HG03439 (cell line): Measurements from ENCODE around the gene CTDSPL.

ENCODE experiments used
- ATAC-seq: cut with Tn5 transposase; IDR thresholded peaks from one replicate; pipeline ENCODE4 v1.9.1; 2021; ENCODE audit warnings: mild to moderate bottlenecking, moderate library complexity; ENCODE audit not compliant: unreplicated experiment

The CTDSPL gene

DNA sequence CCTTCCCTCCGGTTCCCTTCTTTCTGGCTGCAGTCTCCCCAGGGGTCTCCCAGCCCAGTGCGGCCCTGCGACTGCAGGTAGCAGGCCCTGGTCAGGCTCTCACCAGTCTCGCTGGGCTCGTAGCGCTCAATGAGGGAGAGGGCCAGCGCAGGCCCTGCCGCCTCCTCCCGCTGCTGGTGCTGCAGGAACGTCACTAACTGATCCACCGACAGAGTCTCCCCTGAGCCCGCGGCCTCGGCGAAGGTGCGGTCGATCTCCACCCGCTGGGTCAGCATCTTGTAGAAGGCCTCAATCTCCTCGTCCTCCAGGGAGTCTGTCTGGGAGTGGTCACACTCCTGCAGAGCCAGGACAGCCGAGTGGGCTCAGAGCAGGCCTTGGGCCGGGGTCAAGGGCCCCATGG is 149.4 kb downstream of the CTDSPL start:
- ATAC-seq = no peak

DNA sequence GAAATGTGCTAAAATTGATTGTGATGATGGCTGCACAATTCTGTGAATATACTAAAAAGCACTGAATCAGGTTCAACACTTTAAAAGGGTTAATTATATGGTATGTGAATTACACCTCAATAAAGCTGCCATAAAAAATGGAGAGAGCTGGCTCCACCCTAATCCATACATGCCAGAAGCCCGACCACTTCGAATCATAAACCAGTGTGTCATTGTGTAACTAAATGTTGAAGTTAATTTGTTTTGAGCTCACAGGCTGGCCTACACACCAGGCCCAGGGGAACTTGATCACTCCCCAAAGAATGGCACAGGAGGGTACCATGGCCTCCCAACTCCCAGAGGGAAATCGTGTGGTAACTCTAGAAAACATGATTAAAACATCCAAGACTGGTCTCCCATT is 153.8 kb downstream of the CTDSPL start:
- no peak for ATAC-seq

GRCh38 chr3:38015984-38016383 is 154.3 kb downstream of the CTDSPL start:
- no peak for ATAC-seq

GRCh38 chr3:38016410-38016809 is 154.7 kb downstream of the CTDSPL start:
- ATAC-seq = no peak

GRCh38 chr3:38016847-38017444 is 155.3 kb downstream of the CTDSPL start:
- ATAC-seq = no peak

GRCh38 chr3:38017445-38018295 is 156.0 kb downstream of the CTDSPL start:
- no peak for ATAC-seq

DNA sequence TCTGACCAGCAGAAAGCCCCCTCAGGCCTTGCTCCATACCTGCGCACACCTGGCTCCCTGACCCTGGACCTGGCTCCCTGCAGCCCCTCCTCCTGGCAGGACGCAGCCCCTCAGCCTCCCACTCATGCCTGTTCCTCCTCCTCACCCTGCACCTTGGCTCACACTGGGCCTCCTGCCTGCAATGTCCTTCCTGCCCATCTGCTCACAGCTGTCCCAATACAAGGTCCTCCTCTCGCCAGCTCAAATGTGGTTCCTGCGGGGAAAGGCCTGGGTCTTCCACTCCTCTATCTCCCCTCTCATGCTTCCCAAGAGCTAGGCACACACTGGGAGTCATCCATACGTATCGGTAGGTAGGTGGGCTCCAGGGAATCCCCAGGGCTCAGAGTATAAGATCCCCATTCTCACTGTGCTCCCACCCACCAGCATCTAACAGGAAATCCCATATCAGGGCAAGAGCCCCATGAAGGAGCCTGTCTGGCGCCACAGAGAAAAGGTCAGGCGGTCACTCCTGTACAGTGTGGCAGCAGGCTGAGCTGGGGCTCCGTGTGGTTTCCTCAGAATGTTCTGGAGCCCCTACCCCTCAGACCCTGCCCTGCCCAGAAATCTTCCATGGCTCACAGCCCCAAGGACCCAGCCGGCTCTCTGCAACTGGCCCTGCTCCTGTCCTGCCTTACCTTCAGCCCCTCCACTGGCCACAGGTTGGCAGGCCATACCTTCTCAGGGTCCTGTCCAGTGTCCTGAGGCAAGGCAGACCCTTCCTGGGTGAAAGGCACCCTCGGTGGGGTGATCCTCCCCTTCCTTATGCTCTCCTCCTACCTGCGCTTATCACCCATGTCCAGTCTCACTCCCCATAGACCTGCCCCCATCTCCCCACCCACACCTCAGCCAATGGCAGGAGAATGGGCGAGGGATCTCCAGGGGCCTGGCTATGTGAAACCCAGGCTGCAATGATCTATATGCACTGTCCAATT is 156.9 kb downstream of the CTDSPL start:
- ATAC-seq = no peak

DNA sequence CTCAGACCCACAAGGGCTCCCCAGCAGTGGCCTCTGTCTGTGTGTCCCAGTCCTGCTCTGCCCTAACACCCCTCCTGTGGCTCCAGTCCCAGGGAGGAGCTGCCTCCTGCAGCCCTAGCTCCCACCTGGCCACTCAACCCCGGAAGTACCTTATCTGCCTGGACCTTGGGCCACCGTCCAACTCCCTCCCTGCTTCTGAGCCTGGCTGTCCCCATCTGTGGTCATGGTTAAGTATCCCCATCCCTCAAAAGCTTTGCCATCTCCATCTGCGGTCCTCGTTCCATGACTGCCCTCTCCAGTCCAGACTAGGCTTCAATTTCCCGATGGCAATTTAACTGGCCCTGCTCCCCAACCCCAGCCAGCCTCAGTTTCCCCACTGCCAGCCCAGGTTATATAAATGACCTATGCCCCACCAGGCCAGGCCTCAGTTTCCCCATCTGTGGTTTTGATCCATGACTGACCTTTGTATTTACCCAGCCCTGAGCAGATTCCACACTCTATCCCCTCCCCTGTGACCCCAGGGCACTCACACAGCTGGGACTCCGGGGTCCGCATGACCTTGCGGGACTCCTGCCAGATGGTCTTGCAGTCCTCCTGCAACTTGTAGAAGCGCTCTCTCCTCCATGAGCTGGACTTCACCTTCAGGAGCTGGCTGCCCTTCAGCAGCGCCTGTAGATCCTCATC is 158.1 kb downstream of the CTDSPL start:
- ATAC-seq = no peak

- ATAC-seq = no peak
Observed at GRCh38 chr3:38020342-38020726, 158.7 kb downstream of the CTDSPL start.

- no peak for ATAC-seq
Observed at GRCh38 chr3:38021196-38021595, 159.5 kb downstream of the CTDSPL start.

DNA sequence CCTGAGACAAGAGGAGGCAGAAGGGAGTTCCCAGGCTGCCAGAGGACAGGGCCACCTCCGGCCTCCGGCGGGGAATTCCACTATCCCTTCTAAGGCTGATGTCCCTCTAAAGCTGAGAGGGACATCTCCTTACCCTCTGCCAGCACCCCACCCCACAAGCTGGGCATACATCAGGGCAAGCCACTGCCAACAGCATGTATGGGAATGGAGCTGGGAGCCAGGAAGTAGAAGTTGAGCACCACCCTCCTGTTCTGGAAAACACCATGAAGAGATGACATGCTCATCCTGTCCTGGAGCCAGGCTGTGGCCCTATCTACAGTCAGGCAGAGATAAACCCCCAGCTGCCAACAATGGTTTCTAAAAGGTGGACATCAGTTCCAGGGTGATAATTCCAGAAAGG is 160.6 kb downstream of the CTDSPL start:
- no peak for ATAC-seq

- ATAC-seq = no peak
Observed at GRCh38 chr3:38022896-38023709, 161.4 kb downstream of the CTDSPL start.

DNA sequence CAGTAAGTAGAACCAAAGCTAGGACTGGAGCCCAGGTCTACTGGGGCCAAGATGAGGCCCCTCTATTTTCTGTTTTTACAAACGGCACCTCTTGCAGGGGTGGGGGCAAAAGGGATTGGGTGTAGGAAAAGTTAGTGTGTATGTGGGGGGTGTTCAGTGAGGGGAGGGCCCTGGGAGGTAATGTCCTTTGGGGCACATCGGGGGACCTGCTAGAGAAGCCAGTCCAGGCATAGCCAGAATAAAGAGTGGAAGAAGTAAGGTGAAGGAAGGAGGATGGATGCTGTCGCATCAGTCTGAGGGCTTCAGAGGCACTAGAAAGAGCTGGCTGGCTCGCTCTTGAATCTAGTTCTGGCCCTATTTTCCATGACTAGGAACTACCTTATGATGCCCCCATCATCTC is 165.2 kb downstream of the CTDSPL start:
- ATAC-seq = no peak

DNA sequence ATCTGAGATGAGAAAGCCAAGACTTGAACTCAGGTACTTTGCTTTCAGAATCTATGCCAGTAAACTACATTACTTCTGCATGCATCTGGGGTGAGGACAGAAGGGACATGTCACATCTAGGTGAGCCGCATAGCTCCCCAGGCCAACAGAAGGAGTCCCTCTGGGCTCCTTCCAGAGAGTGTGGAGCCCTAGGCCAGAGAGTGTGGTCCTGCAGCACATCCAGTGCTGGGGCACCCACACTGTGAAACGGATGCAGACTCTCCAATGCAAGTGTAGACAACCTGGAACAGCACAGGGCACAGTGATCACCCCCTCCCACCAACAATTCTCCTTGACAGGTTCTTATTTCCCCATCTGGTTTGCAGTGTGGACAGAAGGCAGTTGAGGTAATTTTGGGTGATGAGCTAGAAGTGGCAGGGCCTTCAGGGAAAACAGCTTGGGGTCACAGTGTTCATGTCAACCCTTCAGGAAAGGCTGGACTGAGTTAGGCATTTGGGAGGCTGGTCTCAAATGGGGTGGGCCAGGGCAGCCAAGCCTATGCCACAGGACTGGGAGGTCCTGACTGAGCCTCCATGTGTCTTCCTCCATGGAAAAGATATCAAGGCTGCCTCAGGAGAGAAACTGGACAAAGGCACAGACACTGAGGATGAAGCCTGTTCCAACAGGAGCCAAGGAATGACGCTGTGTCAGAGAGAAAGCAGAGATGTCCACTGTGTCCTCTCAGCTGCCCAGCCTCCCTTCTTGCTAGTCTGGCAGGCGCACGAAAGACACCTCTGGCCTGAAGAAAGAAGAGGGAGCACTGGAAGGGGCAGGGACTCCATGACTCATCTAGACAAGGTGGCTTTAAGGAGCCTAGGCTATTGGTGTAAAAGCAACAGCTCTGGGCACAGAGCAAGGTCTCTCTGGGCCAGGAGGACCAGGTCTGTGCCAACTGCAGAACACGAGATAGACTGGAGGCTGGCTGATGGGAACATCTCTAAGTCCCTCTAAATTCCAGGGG is 166.1 kb downstream of the CTDSPL start:
- no peak for ATAC-seq

GRCh38 chr3:38028621-38029361 is 167.1 kb downstream of the CTDSPL start:
- ATAC-seq = no peak

DNA sequence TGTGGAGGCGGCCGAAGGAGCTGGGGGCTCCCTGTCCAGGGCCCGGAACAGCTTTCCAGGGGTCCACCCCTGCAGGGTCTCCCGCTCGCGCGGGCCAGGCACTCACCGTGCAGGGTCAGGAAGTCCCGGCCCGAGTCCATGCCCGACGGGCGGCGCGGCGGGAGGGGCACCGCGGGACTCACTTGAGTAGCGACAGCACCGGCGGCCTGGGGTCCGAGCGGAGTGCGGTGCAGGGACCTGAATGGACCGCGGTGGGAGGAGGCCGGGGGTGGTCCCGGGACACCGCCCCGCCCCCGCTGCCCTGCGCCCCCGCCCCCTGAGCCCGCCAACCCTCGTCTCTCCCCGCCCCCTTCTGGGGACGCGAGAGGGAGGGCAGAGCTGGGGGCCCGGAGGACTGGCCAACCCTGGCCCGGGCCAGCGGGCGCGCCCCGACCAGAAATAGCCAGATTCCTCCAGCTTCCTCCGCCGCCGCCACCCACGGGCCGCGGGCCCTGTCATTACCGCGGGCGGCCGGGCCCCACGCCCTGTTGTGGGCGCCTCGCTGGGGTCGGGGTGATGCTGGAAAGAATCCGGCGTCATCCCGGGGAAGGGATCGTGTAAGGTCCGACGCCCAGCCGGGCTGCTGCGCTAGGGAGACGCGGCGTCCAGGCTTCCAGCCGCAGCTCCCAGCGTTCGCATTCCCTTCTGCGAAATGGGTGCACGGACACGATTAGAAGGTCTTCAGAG is 167.9 kb downstream of the CTDSPL start, which contains the start of gene PLCD1:
PLCD1 (minus strand) TSS at position 243 of the 726 bp plus-strand sequence; CDS start at position 140, 103 bp downstream.
- ATAC-seq = no peak
